K562 (cell line): ENCODE measurements around the gene LRRC51.

Experiments
- AFF4 ChIP-seq: sonication (generic); formaldehyde crosslinking; IDR thresholded peaks from 2 replicates; pipeline ENCODE4 v1.8.0; 2023; ENCODE audit warnings: mild to moderate bottlenecking, missing genetic modification reagents
- CTCF ChIP-seq, 3 experiments: IDR thresholded peaks in 2 of 3; conservative IDR thresholded peaks in 1 of 3; 2 replicates each; pipeline ENCODE4 v1.5.1; 2011 to 2012; ENCODE audit warnings: low read length in 3 of 3, mild to moderate bottlenecking in 3 of 3, control low read depth in 2 of 3, improper control_type of control experiment in 1 of 3, inconsistent platforms in 1 of 3, low read depth in 1 of 3, mixed read lengths in 1 of 3, moderate library complexity in 1 of 3; ENCODE audit not compliant: insufficient read depth in 2 of 3
- NFIC ChIP-seq: fragments of 450-650 bp; IDR thresholded peaks from 2 replicates; pipeline ENCODE4 v1.6.1; 2017; ENCODE audit warnings: mild to moderate bottlenecking, inconsistent platforms
- NR2C1 ChIP-seq, 2 experiments: fragments of 450-650 bp; IDR thresholded peaks; 2 replicates each; pipeline ENCODE4 v1.6.1; 2017; ENCODE audit warnings: mild to moderate bottlenecking in 2 of 2, antibody characterized with exemption in 1 of 2, inconsistent platforms in 1 of 2, missing compliant biosample characterization in 1 of 2, missing genetic modification characterization in 1 of 2
- ZNF551 ChIP-seq: fragments of 250-450 bp; sonication (Bioruptor Pico); IDR thresholded peaks from 2 replicates; pipeline ENCODE4 v1.5.0; 2021; ENCODE audit warnings: mild to moderate bottlenecking, moderate library complexity
- ZSCAN29 ChIP-seq: fragments of 450-650 bp; IDR thresholded peaks from 2 replicates; pipeline ENCODE4 v1.6.1; 2017
- TF ChIP-seq, protein P1 (sequence below): fragments of 450-650 bp; IDR thresholded peaks from 2 replicates; pipeline ENCODE4 v1.6.1; 2016

DNA sequence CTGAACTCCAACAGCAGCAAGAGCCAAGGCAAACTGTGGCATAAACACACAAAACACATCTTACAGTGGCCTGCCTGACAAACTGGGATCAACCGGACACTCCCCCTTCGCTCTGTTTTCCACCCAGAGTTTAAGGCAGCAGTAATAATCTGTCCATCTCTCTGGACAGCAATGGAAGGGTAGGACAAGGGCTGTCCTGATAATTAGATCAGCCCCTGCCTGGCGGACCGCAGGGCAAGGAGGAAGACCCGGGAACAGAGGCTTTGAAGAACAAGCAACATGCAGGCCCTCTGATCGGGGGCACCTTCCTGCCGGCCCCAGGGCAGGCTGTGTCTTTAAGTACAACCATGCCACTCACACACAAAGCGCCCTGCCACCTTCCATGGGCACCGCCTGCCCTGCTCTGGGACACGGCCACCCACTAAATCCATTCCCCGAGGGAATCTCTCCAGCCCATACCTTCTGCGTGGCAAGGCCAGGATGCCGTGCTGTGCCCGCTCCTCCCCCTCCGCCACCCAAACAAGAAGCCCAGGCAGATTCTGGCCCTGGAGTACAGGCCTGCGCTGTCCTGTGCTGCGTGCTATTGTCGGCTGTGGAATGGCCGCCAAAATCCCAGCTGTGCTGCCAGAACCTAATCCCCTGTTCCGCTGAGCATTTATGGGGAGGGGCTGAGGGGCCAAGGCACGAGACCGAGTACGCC is 39.1 kb upstream of the LRRC51 start:
- TF ChIP-seq NFIC = no peak
- no peak for TF ChIP-seq ZNF551 (CRISPR knock-in tag)
- TF ChIP-seq AFF4 = no peak
- TF ChIP-seq NR2C1 (IDR thresholded peaks at IDR 0.05) = no peak
- no peak for TF ChIP-seq NR2C1 (tag; IDR thresholded peaks at IDR 0.05)
- TF ChIP-seq, protein P1, sequence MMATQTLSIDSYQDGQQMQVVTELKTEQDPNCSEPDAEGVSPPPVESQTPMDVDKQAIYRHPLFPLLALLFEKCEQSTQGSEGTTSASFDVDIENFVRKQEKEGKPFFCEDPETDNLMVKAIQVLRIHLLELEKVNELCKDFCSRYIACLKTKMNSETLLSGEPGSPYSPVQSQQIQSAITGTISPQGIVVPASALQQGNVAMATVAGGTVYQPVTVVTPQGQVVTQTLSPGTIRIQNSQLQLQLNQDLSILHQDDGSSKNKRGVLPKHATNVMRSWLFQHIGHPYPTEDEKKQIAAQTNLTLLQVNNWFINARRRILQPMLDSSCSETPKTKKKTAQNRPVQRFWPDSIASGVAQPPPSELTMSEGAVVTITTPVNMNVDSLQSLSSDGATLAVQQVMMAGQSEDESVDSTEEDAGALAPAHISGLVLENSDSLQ = no peak
- no peak for TF ChIP-seq CTCF (IDR thresholded peaks at IDR 0.05 in 2 of 3, conservative IDR thresholded peaks at IDR 0.05 in 1 of 3; ENCODE audit: insufficient read depth in 2 of 3, low read depth in 1 of 3, low read length in 3 of 3)
- TF ChIP-seq ZSCAN29 = no peak
